H9 (cell line): ENCODE data around the gene VWA1. TPM values are rescaled to one million over a fixed set of nuclear protein-coding genes. Genes with fewer than 3 reads are reported as not detected.
"Not testable (repeated sequence)": the region's sequence is repeated elsewhere in the genome, so short reads cannot be mapped to it uniquely, and the experiment has no call there.

Experiments
- DNase-seq: peaks from one replicate; pipeline ENCODE4 v3.0.0-alpha.2; 2017
- H2AFZ ChIP-seq: one replicate; pipeline ENCODE4 v1.6.1; 2013; ENCODE audit warnings: mild to moderate bottlenecking, low read length, control low read depth, moderate library complexity
- H2AK5ac ChIP-seq: 2 replicates; pipeline ENCODE4 v1.6.1; 2013; ENCODE audit warnings: low read length, control low read depth, mixed read lengths; ENCODE audit not compliant: insufficient read length
- H2BK120ac ChIP-seq: one replicate; pipeline ENCODE4 v1.6.1; 2013; ENCODE audit warnings: low read depth, mild to moderate bottlenecking, low read length, control low read depth, inconsistent platforms; ENCODE audit not compliant: poor library complexity, severe bottlenecking
- H2BK12ac ChIP-seq: 2 replicates; pipeline ENCODE4 v1.6.1; 2013; ENCODE audit warnings: low read length, control low read depth, mixed read lengths, low read depth; ENCODE audit not compliant: insufficient read length
- H2BK15ac ChIP-seq: 2 replicates; pipeline ENCODE4 v1.6.1; 2013; ENCODE audit warnings: low read depth, low read length, control low read depth
- H2BK20ac ChIP-seq: one replicate; pipeline ENCODE4 v1.6.1; 2013; ENCODE audit warnings: low read depth, mild to moderate bottlenecking, low read length, control low read depth, inconsistent platforms; ENCODE audit not compliant: poor library complexity, severe bottlenecking
- H2BK5ac ChIP-seq: 2 replicates; pipeline ENCODE4 v1.6.1; 2013; ENCODE audit warnings: low read length, control low read depth, mixed read lengths; ENCODE audit not compliant: insufficient read length
- H3K14ac ChIP-seq: 2 replicates; pipeline ENCODE4 v1.6.1; 2013; ENCODE audit warnings: low read length, control low read depth; ENCODE audit not compliant: insufficient read depth
- H3K18ac ChIP-seq: 2 replicates; pipeline ENCODE4 v1.6.1; 2013; ENCODE audit warnings: low read depth, mild to moderate bottlenecking, mixed read lengths, low read length, control low read depth; ENCODE audit not compliant: insufficient read length
- H3K23ac ChIP-seq: 2 replicates; pipeline ENCODE4 v1.6.1; 2013; ENCODE audit warnings: low read length, control low read depth, mixed read lengths, low read depth; ENCODE audit not compliant: insufficient read length
- H3K23me2 ChIP-seq: 2 replicates; pipeline ENCODE4 v1.6.1; 2013; ENCODE audit warnings: low read depth, mild to moderate bottlenecking, mixed read lengths, low read length, control low read depth; ENCODE audit not compliant: insufficient read length, poor library complexity, severe bottlenecking
- H3K27ac ChIP-seq: 2 replicates; pipeline ENCODE4 v1.5.1; 2013; ENCODE audit warnings: low read length, control low read depth, mixed read lengths, low read depth; ENCODE audit not compliant: insufficient read length
- H3K27me3 ChIP-seq: 2 replicates; pipeline ENCODE4 v1.6.1; 2013; ENCODE audit warnings: low read length, control low read depth, inconsistent platforms; ENCODE audit not compliant: insufficient read depth
- H3K4ac ChIP-seq: 2 replicates; pipeline ENCODE4 v1.6.1; 2013; ENCODE audit warnings: low read depth, mild to moderate bottlenecking, control low read depth, inconsistent platforms, low read length, moderate library complexity
- H3K4me1 ChIP-seq: 2 replicates; pipeline ENCODE4 v1.6.1; 2013; ENCODE audit warnings: low read length, control low read depth, inconsistent platforms; ENCODE audit not compliant: insufficient read depth
- H3K4me2 ChIP-seq: 2 replicates; pipeline ENCODE4 v1.6.1; 2013; ENCODE audit warnings: low read length, control low read depth, mixed read lengths; ENCODE audit not compliant: insufficient read length, insufficient read depth
- H3K56ac ChIP-seq: 2 replicates; pipeline ENCODE4 v1.6.1; 2013; ENCODE audit warnings: low read depth, mild to moderate bottlenecking, mixed read lengths, low read length, control low read depth; ENCODE audit not compliant: insufficient read length
- H3K79me1 ChIP-seq: 2 replicates; pipeline ENCODE4 v1.6.1; 2013; ENCODE audit warnings: low read depth, mild to moderate bottlenecking, moderate library complexity, low read length, control low read depth, inconsistent platforms; ENCODE audit not compliant: insufficient read depth, poor library complexity, severe bottlenecking
- H3K79me2 ChIP-seq: 2 replicates; pipeline ENCODE4 v1.6.1; 2013; ENCODE audit warnings: low read length, control low read depth, inconsistent platforms; ENCODE audit not compliant: insufficient read depth
- H3K9ac ChIP-seq: 2 replicates; pipeline ENCODE4 v1.6.1; 2013; ENCODE audit warnings: low read length, control low read depth, mixed read lengths; ENCODE audit not compliant: insufficient read length; ENCODE audit errors: extremely low read depth
- H3K9me3 ChIP-seq: one replicate; pipeline ENCODE4 v1.6.1; 2013; ENCODE audit warnings: low read depth, low read length, inconsistent platforms; ENCODE audit not compliant: control insufficient read depth
- H3T11ph ChIP-seq: one replicate; pipeline ENCODE4 v1.6.1; 2013; ENCODE audit warnings: mild to moderate bottlenecking, low read length, control low read depth, inconsistent platforms
- H4K20me1 ChIP-seq: one replicate; pipeline ENCODE4 v1.6.1; 2013; ENCODE audit not compliant: control insufficient read depth, insufficient read length, insufficient read depth
- H4K5ac ChIP-seq: 2 replicates; pipeline ENCODE4 v1.6.1; 2013; ENCODE audit warnings: low read depth, mild to moderate bottlenecking, mixed read lengths, low read length, control low read depth; ENCODE audit not compliant: insufficient read length
- H4K8ac ChIP-seq: replicated peaks from 2 replicates; pipeline ENCODE4 v1.6.1; 2013; ENCODE audit warnings: low read length, control low read depth, mixed read lengths, low read depth; ENCODE audit not compliant: insufficient read length
- H4K91ac ChIP-seq: 2 replicates; pipeline ENCODE4 v1.6.1; 2013; ENCODE audit warnings: low read depth, mild to moderate bottlenecking, moderate library complexity, mixed read lengths, low read length, control low read depth; ENCODE audit not compliant: insufficient read length
- H3K27ac Mint-ChIP-seq, 3 experiments: 2 replicates in 2 of 3; 3 replicates in 1 of 3; pipeline ENCODE4 v1.8.0; 2020 to 2021; ENCODE audit warnings: mixed read lengths in 3 of 3, mild to moderate bottlenecking in 1 of 3, moderate library complexity in 1 of 3
- H3K27me3 Mint-ChIP-seq: 2 replicates; pipeline ENCODE4 v1.8.0; 2021; ENCODE audit warnings: low read depth, mild to moderate bottlenecking, moderate library complexity, mixed read lengths
- H3K36me3 Mint-ChIP-seq, 3 experiments: 2 replicates in 2 of 3; 3 replicates in 1 of 3; pipeline ENCODE4 v1.8.0; 2020 to 2021; ENCODE audit warnings: low read depth in 3 of 3, mixed read lengths in 3 of 3; ENCODE audit not compliant: insufficient read depth in 1 of 3
- H3K4me1 Mint-ChIP-seq, 2 experiments: 2 replicates each; pipeline ENCODE4 v1.8.0; 2020; ENCODE audit warnings: mixed read lengths in 2 of 2
- H3K4me3 Mint-ChIP-seq, 2 experiments: 2 replicates in 1 of 2; 3 replicates in 1 of 2; pipeline ENCODE4 v1.8.0; 2020 to 2021; ENCODE audit warnings: mild to moderate bottlenecking in 2 of 2, mixed read lengths in 2 of 2, moderate library complexity in 1 of 2
- H3K9me3 Mint-ChIP-seq, 2 experiments: 2 replicates in 1 of 2; 3 replicates in 1 of 2; pipeline ENCODE4 v1.8.0; 2020; ENCODE audit warnings: mild to moderate bottlenecking in 2 of 2, mixed read lengths in 2 of 2, moderate library complexity in 1 of 2
- WGBS: extraction: QIAGEN DNeasy Blood & Tissue Kit; methylation state at CpG from one replicate; pipeline ENCODE4 v1.1.7; 2013; ENCODE audit warnings: missing lambda C conversion rate, low lambda C conversion rate, mixed read lengths; ENCODE audit not compliant: insufficient read length; ENCODE audit errors: extremely low coverage; 5-methylcytosine and 5-hydroxymethylcytosine counted together
- total RNA-seq: library from RNA; stranded (reverse); gene quantifications from 2 replicates; pipeline ENCODE4 v1.2.1, GENCODE V29; 2021

Gene VWA1
- total RNA-seq, 1 experiment from 2014 or later: 57.1 TPM

GRCh38 chr1:1481811-1482210 lies 46.3 kb downstream of the VWA1 start:
- not testable (repeated sequence) for H4K5ac ChIP-seq, H4K91ac ChIP-seq, H3K27ac ChIP-seq, H3K4me2 ChIP-seq, H3K23ac ChIP-seq, H3T11ph ChIP-seq, H3K18ac ChIP-seq, H3K56ac ChIP-seq, H3K4me1 ChIP-seq, H3K4me1 Mint-ChIP-seq, H2BK20ac ChIP-seq, H3K79me1 ChIP-seq, H2BK15ac ChIP-seq, H4K20me1 ChIP-seq, H3K23me2 ChIP-seq, H3K79me2 ChIP-seq, H3K27ac Mint-ChIP-seq, H3K9me3 ChIP-seq, H3K9ac ChIP-seq, DNase-seq, H3K4ac ChIP-seq, H4K8ac ChIP-seq, H2BK12ac ChIP-seq, H3K27me3 Mint-ChIP-seq, H3K14ac ChIP-seq, H2BK5ac ChIP-seq, H2AK5ac ChIP-seq, H2BK120ac ChIP-seq, H3K4me3 Mint-ChIP-seq, H2AFZ ChIP-seq, H3K9me3 Mint-ChIP-seq, H3K27me3 ChIP-seq
- no CpG with 5 or more reads among the region's 30 CpGs for WGBS
- peaks cover 24 to 57% (median 48%) of the 10 kb centered on the region in 3 experiments; a peak in 6 of 7 replicates for H3K36me3 Mint-ChIP-seq
